Epithelial cell of esophagus (primary cell): ENCODE data around the gene CEP104.

ENCODE experiments used
- DNase-seq: peaks from one replicate; pipeline ENCODE4 v3.0.0; 2010; ENCODE audit warnings: low read depth
- H3K4me3 ChIP-seq: 2 replicates; pipeline ENCODE4 v1.5.1; 2011; ENCODE audit warnings: mild to moderate bottlenecking, low read length, control low read depth
- CTCF ChIP-seq: IDR thresholded peaks from 2 replicates; pipeline ENCODE4 v1.5.1; 2011; ENCODE audit warnings: low read depth, mild to moderate bottlenecking, low read length, control low read depth, inconsistent platforms; ENCODE audit not compliant: insufficient read depth; ENCODE audit errors: missing control alignments

Gene CEP104

GRCh38 chr1:3898994-3899753 lies 42.2 kb upstream of the CEP104 start:
- H3K4me3 ChIP-seq: peak overlapping the region; percentile 82
- TF ChIP-seq CTCF: no peak
- DNase-seq: peak; percentile 10

GRCh38 chr1:3898475-3898735 lies 41.4 kb upstream of the CEP104 start:
- no peak overlapping the region for H3K4me3 ChIP-seq
- no peak for DNase-seq
- TF ChIP-seq CTCF: no peak

- no peak for DNase-seq
- H3K4me3 ChIP-seq: no peak overlapping the region
- TF ChIP-seq CTCF: no peak
Measured at GRCh38 chr1:3896396-3897000, 39.5 kb upstream of the CEP104 start.

- no peak overlapping the region for H3K4me3 ChIP-seq
- DNase-seq: no peak
- TF ChIP-seq CTCF: no peak
Measured at GRCh38 chr1:3895951-3896325, 38.9 kb upstream of the CEP104 start.

GRCh38 chr1:3895279-3895950 lies 38.4 kb upstream of the CEP104 start:
- TF ChIP-seq CTCF: no peak
- no peak overlapping the region for H3K4me3 ChIP-seq
- no peak for DNase-seq

- no peak overlapping the region for H3K4me3 ChIP-seq
- TF ChIP-seq CTCF: no peak
- DNase-seq: no peak
Measured at GRCh38 chr1:3894626-3895278, 37.7 kb upstream of the CEP104 start.
